ENCODE data around the gene SERPINB10. TPM values are rescaled to one million over a fixed set of nuclear protein-coding genes. Genes with fewer than 3 reads are reported as not detected.

SERPINB10 gene
- total RNA-seq, 1 donor from 2014 or later, result not detected

GRCh38 chr18:63980896-63981460, 73.2 kb downstream of the SERPINB10 start:
- peaks cover 6% of the 10 kb centered on the region for H3K36me3 Mint-ChIP-seq (ENCODE audit: low read depth, unreplicated experiment)
- H4K20me1 ChIP-seq (ENCODE audit: insufficient read depth, low read length), result no peaks in the 10 kb centered on the region
- DNase-seq (ENCODE audit: low read depth), result no peak
- H3K27ac Mint-ChIP-seq (ENCODE audit: unreplicated experiment), result no peak overlapping the region
- no peaks in the 10 kb centered on the region for H3K27me3 Mint-ChIP-seq (ENCODE audit: low read depth, unreplicated experiment)
- TF ChIP-seq CTCF (IDR thresholded peaks at IDR 0.05; ENCODE audit: insufficient read depth, low read depth, low read length) (no peak), EZH2 (IDR thresholded peaks at IDR 0.05; ENCODE audit: insufficient read depth, low read length) (no peak)
- H3K9me3 Mint-ChIP-seq (ENCODE audit: unreplicated experiment), result no peaks in the 10 kb centered on the region
- H3K4me3 ChIP-seq (ENCODE audit: insufficient read depth, low read depth, low read length), result no peak overlapping the region
- H2AFZ ChIP-seq (ENCODE audit: low read depth, low read length), result no peak overlapping the region
- no peak overlapping the region for H3K4me2 ChIP-seq (ENCODE audit: low read length)
- H3K9ac ChIP-seq (ENCODE audit: low read length), result no peak overlapping the region
- peaks cover 33% of the 10 kb centered on the region for H3K36me3 ChIP-seq (ENCODE audit: insufficient read depth, low read length)
- H3K79me2 ChIP-seq (ENCODE audit: insufficient read depth, low read length), result peaks cover 25% of the 10 kb centered on the region
- no peaks in the 10 kb centered on the region for H3K27me3 ChIP-seq (ENCODE audit: insufficient read depth, low read length)
- H3K9me3 ChIP-seq (ENCODE audit: insufficient read depth, low read depth, low read length), result no peaks in the 10 kb centered on the region
- FAIRE-seq, result no peak
- H3K4me3 Mint-ChIP-seq (ENCODE audit: unreplicated experiment), result no peak overlapping the region
- H3K4me1 ChIP-seq (ENCODE audit: insufficient read depth, low read length), result peaks cover 5% of the 10 kb centered on the region
- H3K4me1 Mint-ChIP-seq (ENCODE audit: low read depth, unreplicated experiment), result peaks cover 4% of the 10 kb centered on the region
- no peak overlapping the region for H3K27ac ChIP-seq (ENCODE audit: low read depth, low read length)

- no peaks in the 10 kb centered on the region for H3K27me3 ChIP-seq (ENCODE audit: insufficient read depth, low read length)
- H2AFZ ChIP-seq (ENCODE audit: low read depth, low read length), result no peak overlapping the region
- H3K9ac ChIP-seq (ENCODE audit: low read length), result no peak overlapping the region
- H3K4me2 ChIP-seq (ENCODE audit: low read length), result no peak overlapping the region
- peaks cover 5% of the 10 kb centered on the region for H3K4me1 ChIP-seq (ENCODE audit: insufficient read depth, low read length)
- no peaks in the 10 kb centered on the region for H4K20me1 ChIP-seq (ENCODE audit: insufficient read depth, low read length)
- Mint-ChIP-seq H3K4me3 (ENCODE audit: unreplicated experiment) (no peak overlapping the region), H3K9me3 (ENCODE audit: unreplicated experiment) (no peaks in the 10 kb centered on the region), H3K27ac (ENCODE audit: unreplicated experiment) (no peak overlapping the region), H3K36me3 (ENCODE audit: low read depth, unreplicated experiment) (peaks cover 6% of the 10 kb centered on the region), H3K27me3 (ENCODE audit: low read depth, unreplicated experiment) (no peaks in the 10 kb centered on the region), H3K4me1 (ENCODE audit: low read depth, unreplicated experiment) (peaks cover 4% of the 10 kb centered on the region)
- no peaks in the 10 kb centered on the region for H3K9me3 ChIP-seq (ENCODE audit: insufficient read depth, low read depth, low read length)
- peaks cover 35% of the 10 kb centered on the region for H3K36me3 ChIP-seq (ENCODE audit: insufficient read depth, low read length)
- TF ChIP-seq EZH2 (IDR thresholded peaks at IDR 0.05; ENCODE audit: insufficient read depth, low read length) (no peak), CTCF (IDR thresholded peaks at IDR 0.05; ENCODE audit: insufficient read depth, low read depth, low read length) (no peak)
- no peak overlapping the region for H3K27ac ChIP-seq (ENCODE audit: low read depth, low read length)
- FAIRE-seq, result no peak
- no peak overlapping the region for H3K4me3 ChIP-seq (ENCODE audit: insufficient read depth, low read depth, low read length)
- peaks cover 22% of the 10 kb centered on the region for H3K79me2 ChIP-seq (ENCODE audit: insufficient read depth, low read length)
- DNase-seq (ENCODE audit: low read depth), result no peak
Observed at GRCh38 chr18:63981719-63982118, 74.0 kb downstream of the SERPINB10 start.

DNA sequence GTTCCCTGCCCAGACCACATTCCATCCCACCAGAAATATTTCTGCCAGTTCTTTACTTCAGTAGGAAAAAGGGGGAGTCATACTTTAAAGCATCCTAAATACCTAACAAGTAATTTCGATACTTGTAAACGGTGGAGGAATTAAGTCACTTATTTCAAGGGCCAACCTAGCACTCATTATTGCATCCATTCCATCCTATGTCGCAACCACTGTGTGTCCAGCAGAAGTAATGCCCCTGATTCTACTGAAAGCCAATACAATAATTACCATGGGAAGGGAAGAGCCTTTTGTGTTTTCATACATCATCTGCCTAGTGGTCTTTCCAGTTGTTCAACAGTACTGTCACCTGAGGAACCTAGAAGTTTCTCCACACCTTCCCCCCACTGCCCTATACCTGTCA, 74.6 kb downstream of the SERPINB10 start:
- Mint-ChIP-seq H3K4me3 (ENCODE audit: unreplicated experiment) (no peak overlapping the region), H3K36me3 (ENCODE audit: low read depth, unreplicated experiment) (peaks cover 10% of the 10 kb centered on the region), H3K9me3 (ENCODE audit: unreplicated experiment) (no peaks in the 10 kb centered on the region), H3K27me3 (ENCODE audit: low read depth, unreplicated experiment) (no peaks in the 10 kb centered on the region), H3K4me1 (ENCODE audit: low read depth, unreplicated experiment) (peaks cover 4% of the 10 kb centered on the region), H3K27ac (ENCODE audit: unreplicated experiment) (no peak overlapping the region)
- Histone ChIP-seq H3K27ac (ENCODE audit: low read depth, low read length) (no peak overlapping the region), H3K9me3 (ENCODE audit: insufficient read depth, low read depth, low read length) (no peaks in the 10 kb centered on the region), H3K4me2 (ENCODE audit: low read length) (no peak overlapping the region), H3K4me1 (ENCODE audit: insufficient read depth, low read length) (peaks cover 5% of the 10 kb centered on the region), H3K79me2 (ENCODE audit: insufficient read depth, low read length) (peaks cover 18% of the 10 kb centered on the region), H3K4me3 (ENCODE audit: insufficient read depth, low read depth, low read length) (no peak overlapping the region), H3K36me3 (ENCODE audit: insufficient read depth, low read length) (peaks cover 39% of the 10 kb centered on the region), H4K20me1 (ENCODE audit: insufficient read depth, low read length) (no peaks in the 10 kb centered on the region), H2AFZ (ENCODE audit: low read depth, low read length) (no peak overlapping the region), H3K9ac (ENCODE audit: low read length) (no peak overlapping the region), H3K27me3 (ENCODE audit: insufficient read depth, low read length) (no peaks in the 10 kb centered on the region)
- TF ChIP-seq EZH2 (IDR thresholded peaks at IDR 0.05; ENCODE audit: insufficient read depth, low read length) (no peak), CTCF (IDR thresholded peaks at IDR 0.05; ENCODE audit: insufficient read depth, low read depth, low read length) (no peak)
- DNase-seq (ENCODE audit: low read depth) (no peak), FAIRE-seq (no peak)
